HG02970 (cell line): ENCODE data around the gene MEIKIN.

Experiments
- ATAC-seq: cut with Tn5 transposase; IDR thresholded peaks from one replicate; pipeline ENCODE4 v1.9.1; 2021; ENCODE audit warnings: mild to moderate bottlenecking, moderate library complexity, moderate number of reproducible peaks; ENCODE audit not compliant: unreplicated experiment, low FRiP score

Gene MEIKIN

GRCh38 chr5:131818001-131818724 lies 127.3 kb downstream of the MEIKIN start:
- no peak for ATAC-seq

GRCh38 chr5:131814990-131815389 lies 130.5 kb downstream of the MEIKIN start:
- no peak for ATAC-seq

GRCh38 chr5:131812371-131813160 lies 132.9 kb downstream of the MEIKIN start:
- no peak for ATAC-seq

- no peak for ATAC-seq
These were observed 134.8 kb downstream of the MEIKIN start for GRCh38 chr5:131810510-131811249.

- ATAC-seq: peak; percentile 96
These were observed 148.4 kb downstream of the MEIKIN start, which contains the start of gene FNIP1 for GRCh38 chr5:131796793-131797693. TSS of gene FNIP1 (minus strand) at chr5:131797017. CDS start at chr5:131796921, 96 bp downstream.

GRCh38 chr5:131795879-131796792 lies 149.3 kb downstream of the MEIKIN start:
- peak; percentile 20 for ATAC-seq

GRCh38 chr5:131795228-131795627 lies 150.2 kb downstream of the MEIKIN start:
- no peak for ATAC-seq

GRCh38 chr5:131794586-131794985 lies 150.9 kb downstream of the MEIKIN start:
- ATAC-seq: no peak

GRCh38 chr5:131792896-131793295 lies 152.6 kb downstream of the MEIKIN start:
- no peak for ATAC-seq

- no peak for ATAC-seq
These were observed 153.6 kb downstream of the MEIKIN start for GRCh38 chr5:131791866-131792265.

GRCh38 chr5:131790550-131790949 lies 154.9 kb downstream of the MEIKIN start:
- no peak for ATAC-seq

GRCh38 chr5:131789765-131790164 lies 155.7 kb downstream of the MEIKIN start:
- no peak for ATAC-seq

GRCh38 chr5:131787736-131788135 lies 157.7 kb downstream of the MEIKIN start:
- ATAC-seq: no peak

- no peak for ATAC-seq
These were observed 158.4 kb downstream of the MEIKIN start for GRCh38 chr5:131786900-131787692.

GRCh38 chr5:131786036-131786435 lies 159.4 kb downstream of the MEIKIN start:
- no peak for ATAC-seq

- ATAC-seq: no peak
These were observed 161.6 kb downstream of the MEIKIN start for GRCh38 chr5:131783874-131784273.

GRCh38 chr5:131783357-131783756 lies 162.1 kb downstream of the MEIKIN start:
- no peak for ATAC-seq

- no peak for ATAC-seq
These were observed 162.7 kb downstream of the MEIKIN start for GRCh38 chr5:131782717-131783116.
